A549 (cell line): Measurements from ENCODE around the gene STIMATE.

ENCODE experiments used
- CTCF ChIP-seq: fragments of >200 bp; sonication (Bioruptor Twin); formaldehyde crosslinking; IDR thresholded peaks from 3 replicates; pipeline ENCODE4 v1.5.1; 2016
- HOXB5 ChIP-seq: fragments of 250-450 bp; sonication (Bioruptor Pico); IDR thresholded peaks from 2 replicates; pipeline ENCODE4 v1.5.0; 2020; ENCODE audit warnings: mild to moderate bottlenecking, moderate library complexity
- JUNB ChIP-seq: fragments of >200 bp; sonication (Bioruptor Twin); formaldehyde crosslinking; IDR thresholded peaks from 2 replicates; pipeline ENCODE4 v1.6.1; 2016
- MAFK ChIP-seq: fragments of 450-650 bp; IDR thresholded peaks from 2 replicates; pipeline ENCODE4 v1.6.1; 2014; ENCODE audit not compliant: partially characterized antibody
- MAX ChIP-seq: IDR thresholded peaks from 2 replicates; pipeline ENCODE4 v1.6.1; 2012
- MAZ ChIP-seq: fragments of 150-350 bp; IDR thresholded peaks from 2 replicates; pipeline ENCODE4 v1.6.1; 2014; ENCODE audit warnings: antibody characterized with exemption, low read depth, low read length, borderline replicate concordance
- MYC ChIP-seq: IDR thresholded peaks from 2 replicates; pipeline ENCODE4 v1.6.1; 2012; ENCODE audit warnings: mild to moderate bottlenecking, inconsistent platforms, low read length, improper control_type of control experiment, borderline replicate concordance
- NR3C1 ChIP-seq: fragments of >200 bp; sonication (Bioruptor Twin); formaldehyde crosslinking; IDR thresholded peaks from 3 replicates; pipeline ENCODE4 v1.6.1; 2017
- POLR2A ChIP-seq: IDR thresholded peaks from 2 replicates; pipeline ENCODE4 v1.6.1; 2012; ENCODE audit warnings: mild to moderate bottlenecking, low read length
- RAD21 ChIP-seq, 2 experiments: fragments of >200 bp in 1 of 2; sonication (Bioruptor Twin) in 1 of 2; formaldehyde crosslinking in 1 of 2; IDR thresholded peaks in 1 of 2; conservative IDR thresholded peaks in 1 of 2; 2 replicates in 1 of 2; 3 replicates in 1 of 2; pipeline ENCODE4 v1.6.1; 2012 to 2018; ENCODE audit warnings: inconsistent platforms in 1 of 2
- RARB ChIP-seq: fragments of 250-450 bp; sonication (Bioruptor Pico); IDR thresholded peaks from 2 replicates; pipeline ENCODE4 v1.8.0; 2021; ENCODE audit warnings: mild to moderate bottlenecking, moderate library complexity
- RFX5 ChIP-seq: fragments of 450-650 bp; IDR thresholded peaks from 2 replicates; pipeline ENCODE4 v1.7.1; 2014; ENCODE audit warnings: antibody characterized with exemption, mild to moderate bottlenecking, moderate library complexity
- TF ChIP-seq, protein P1 (sequence below): IDR thresholded peaks from 2 replicates; pipeline ENCODE4 v1.6.1; 2012; ENCODE audit warnings: low read depth, borderline replicate concordance
- TF ChIP-seq, protein P2 (sequence below): fragments of >200 bp; sonication (Bioruptor Twin); formaldehyde crosslinking; IDR thresholded peaks from 2 replicates; pipeline ENCODE4 v1.6.1; 2016

- TF ChIP-seq CTCF, result no peak
- no peak for TF ChIP-seq MAX
- TF ChIP-seq RARB (CRISPR knock-in tag), result no peak
- TF ChIP-seq MYC, result no peak
- no peak for TF ChIP-seq RFX5
- no peak for TF ChIP-seq MAFK
- TF ChIP-seq POLR2A, result no peak
- TF ChIP-seq NR3C1, result no peak
- TF ChIP-seq RAD21 (conservative IDR thresholded peaks at IDR 0.05 in 1 of 2, IDR thresholded peaks at IDR 0.05 in 1 of 2), result no peak
- TF ChIP-seq, protein P1, sequence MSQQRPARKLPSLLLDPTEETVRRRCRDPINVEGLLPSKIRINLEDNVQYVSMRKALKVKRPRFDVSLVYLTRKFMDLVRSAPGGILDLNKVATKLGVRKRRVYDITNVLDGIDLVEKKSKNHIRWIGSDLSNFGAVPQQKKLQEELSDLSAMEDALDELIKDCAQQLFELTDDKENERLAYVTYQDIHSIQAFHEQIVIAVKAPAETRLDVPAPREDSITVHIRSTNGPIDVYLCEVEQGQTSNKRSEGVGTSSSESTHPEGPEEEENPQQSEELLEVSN, result no peak
- no peak for TF ChIP-seq JUNB
- no peak for TF ChIP-seq MAZ
- no peak for TF ChIP-seq HOXB5 (CRISPR knock-in tag)
- TF ChIP-seq, protein P2, sequence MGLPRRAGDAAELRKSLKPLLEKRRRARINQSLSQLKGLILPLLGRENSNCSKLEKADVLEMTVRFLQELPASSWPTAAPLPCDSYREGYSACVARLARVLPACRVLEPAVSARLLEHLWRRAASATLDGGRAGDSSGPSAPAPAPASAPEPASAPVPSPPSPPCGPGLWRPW, result no peak
These were observed 69.9 kb downstream of the STIMATE start for GRCh38 chr3:52827441-52827840.
